Activated CD4-positive, alpha-beta T cell treated with anti-CD3 and anti-CD28 coated beads for 36 hours (primary cell): Measurements from ENCODE around the gene DYDC2. TPM values are rescaled to one million over a fixed set of nuclear protein-coding genes. Genes with fewer than 3 reads are reported as not detected.

Source experiments
- ATAC-seq: fragments of 200-7000 bp; cut with Tn5 transposase; one replicate; pipeline ENCODE4 v1.10.0; 2021; ENCODE audit warnings: mild to moderate bottlenecking, moderate library complexity
- CTCF ChIA-PET: fragments of 350-600 bp; sonication (Branson Sonifier 250); formaldehyde crosslinking; loops from one replicate; lab custom pipeline; 2021; ENCODE audit warnings: antibody characterized with exemption; lab: Charles Lee
- POLR2A ChIA-PET: fragments of 350-600 bp; sonication (Branson Sonifier 250); formaldehyde crosslinking; loops from one replicate; lab custom pipeline; 2021; ENCODE audit warnings: antibody characterized with exemption, inconsistent platforms; lab: Charles Lee
- DNase-seq: peaks from one replicate; pipeline ENCODE4 v3.0.0-alpha.2; 2020
- H3K27ac Mint-ChIP-seq: one replicate; pipeline ENCODE4 v1.8.0; 2021; ENCODE audit warnings: mixed read lengths
- H3K27me3 Mint-ChIP-seq: one replicate; pipeline ENCODE4 v1.8.0; 2021; ENCODE audit warnings: mixed read lengths
- H3K36me3 Mint-ChIP-seq: one replicate; pipeline ENCODE4 v1.8.0; 2021; ENCODE audit warnings: low read depth, mixed read lengths
- H3K4me1 Mint-ChIP-seq: one replicate; pipeline ENCODE4 v1.8.0; 2021; ENCODE audit warnings: mixed read lengths
- H3K4me3 Mint-ChIP-seq: one replicate; pipeline ENCODE4 v1.8.0; 2021; ENCODE audit warnings: mild to moderate bottlenecking, moderate library complexity, mixed read lengths
- H3K9me3 Mint-ChIP-seq: one replicate; pipeline ENCODE4 v1.8.0; 2021; ENCODE audit warnings: low read depth, mixed read lengths
- intact Hi-C, 2 experiments: fragments of 100-400 bp; cut with DNase I in 1 of 2; cut with micrococcal nuclease in 1 of 2; formaldehyde crosslinking; loops; one replicate each; pipeline versions ENCODE4 v1.14.2 to v1.15.1; 2022 to 2024; cut with DNase I, micrococcal nuclease
- total RNA-seq, 2 experiments: library from RNA; stranded (reverse); gene quantifications; one replicate each; pipeline ENCODE4 v1.2.3, GENCODE V29; 2021

DYDC2 gene, protein sequence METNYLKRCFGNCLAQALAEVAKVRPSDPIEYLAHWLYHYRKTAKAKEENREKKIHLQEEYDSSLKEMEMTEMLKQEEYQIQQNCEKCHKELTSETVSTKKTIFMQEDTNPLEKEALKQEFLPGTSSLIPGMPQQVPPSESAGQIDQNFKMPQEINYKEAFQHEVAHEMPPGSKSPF
- under 1 TPM; 0.37 to 0.79 TPM for total RNA-seq

- Mint-ChIP-seq H3K9me3 (no peaks in the 10 kb centered on the region), H3K36me3 (no peaks in the 10 kb centered on the region), H3K27ac (no peak within 1 kb of the TSS), H3K4me3 (peak within 1 kb of the TSS; percentile 66), H3K4me1 (peaks cover 7% of the 10 kb centered on the region), H3K27me3 (peaks cover 20% of the 10 kb centered on the region)
- POLR2A ChIA-PET = no interaction called here
- ATAC-seq (peak; percentile 99), DNase-seq (peak; percentile 84)
- CTCF ChIA-PET = interaction anchor here (1.1 to 1.2 kb wide), 2 partner anchors 21 to 29 kb away, joined by 3 to 6 read pairs; no protein-coding TSS in a partner anchor
- intact Hi-C loops = no loop called here
Measured at GRCh38 chr10:80356563-80356988, at the start of gene DYDC2, which contains the start of gene DYDC1. DYDC2 (plus strand) TSS chr10:80356781; CDS start chr10:80362444, 5,663 bp downstream. DYDC1 (minus strand) TSS chr10:80356755; CDS start chr10:80352601, 4,154 bp downstream.

- ChIA-PET POLR2A (no interaction called here), CTCF (no interaction called here)
- Mint-ChIP-seq H3K4me3 (no peak overlapping the region), H3K27me3 (no peaks in the 10 kb centered on the region), H3K27ac (no peak overlapping the region), H3K9me3 (no peaks in the 10 kb centered on the region), H3K4me1 (no peaks in the 10 kb centered on the region), H3K36me3 (no peaks in the 10 kb centered on the region)
- DNase-seq = no peak
- intact Hi-C loops = no loop called here
- ATAC-seq = no peak
Measured at GRCh38 chr10:80313523-80313922, 43.1 kb upstream of the DYDC2 start.

GRCh38 chr10:80315391-80315790 is 41.2 kb upstream of the DYDC2 start:
- no peaks in the 10 kb centered on the region for H3K9me3 Mint-ChIP-seq
- DNase-seq = no peak
- H3K36me3 Mint-ChIP-seq = no peaks in the 10 kb centered on the region
- ATAC-seq = no peak
- ChIA-PET POLR2A (no interaction called here), CTCF (interaction anchor here (1.3 kb wide), 1 partner anchor 129 kb away, joined by 3 read pairs; no protein-coding TSS in a partner anchor)
- no peaks in the 10 kb centered on the region for H3K4me1 Mint-ChIP-seq
- H3K27me3 Mint-ChIP-seq = no peaks in the 10 kb centered on the region
- intact Hi-C loops = no loop called here
- no peak overlapping the region for H3K4me3 Mint-ChIP-seq
- H3K27ac Mint-ChIP-seq = no peak overlapping the region

DNA sequence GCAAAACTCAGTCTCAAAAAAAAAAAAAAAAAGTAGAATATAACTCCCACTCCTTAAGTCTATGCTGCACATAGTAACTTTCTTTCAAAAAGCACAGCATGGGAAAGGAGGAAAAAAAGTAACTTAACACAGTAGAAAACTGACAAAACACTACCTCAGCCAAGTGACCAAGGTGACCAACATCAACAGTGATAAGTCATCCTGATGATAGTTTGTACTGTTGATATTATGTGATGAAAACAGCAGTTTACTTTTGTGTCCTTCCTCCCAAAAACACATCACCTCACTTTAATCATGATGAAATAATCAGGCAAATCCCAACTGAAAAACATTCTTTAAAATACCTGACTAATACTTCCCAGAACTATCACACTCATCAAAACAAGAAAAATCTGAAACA is 37.8 kb upstream of the DYDC2 start:
- Mint-ChIP-seq H3K27me3 (no peaks in the 10 kb centered on the region), H3K9me3 (no peaks in the 10 kb centered on the region), H3K27ac (no peak overlapping the region), H3K36me3 (no peaks in the 10 kb centered on the region), H3K4me3 (no peak overlapping the region), H3K4me1 (no peaks in the 10 kb centered on the region)
- DNase-seq (no peak), ATAC-seq (no peak)
- ChIA-PET POLR2A (no interaction called here), CTCF (interaction anchor here (0.7 kb wide), 1 partner anchor 255 kb away, joined by 3 read pairs; no protein-coding TSS in a partner anchor)
- intact Hi-C loops = no loop called here

GRCh38 chr10:80319318-80319717 is 37.3 kb upstream of the DYDC2 start:
- intact Hi-C loops = no loop called here
- Mint-ChIP-seq H3K4me3 (no peak overlapping the region), H3K9me3 (no peaks in the 10 kb centered on the region), H3K27ac (no peak overlapping the region), H3K27me3 (no peaks in the 10 kb centered on the region), H3K36me3 (no peaks in the 10 kb centered on the region), H3K4me1 (no peaks in the 10 kb centered on the region)
- ChIA-PET POLR2A (no interaction called here), CTCF (no interaction called here)
- ATAC-seq = no peak
- no peak for DNase-seq

GRCh38 chr10:80319725-80320290 is 36.8 kb upstream of the DYDC2 start:
- CTCF ChIA-PET = interaction anchor here (0.6 kb wide), 1 partner anchor 24 kb away, joined by 4 read pairs; no protein-coding TSS in a partner anchor
- no peak for ATAC-seq
- no peaks in the 10 kb centered on the region for H3K27me3 Mint-ChIP-seq

DNA sequence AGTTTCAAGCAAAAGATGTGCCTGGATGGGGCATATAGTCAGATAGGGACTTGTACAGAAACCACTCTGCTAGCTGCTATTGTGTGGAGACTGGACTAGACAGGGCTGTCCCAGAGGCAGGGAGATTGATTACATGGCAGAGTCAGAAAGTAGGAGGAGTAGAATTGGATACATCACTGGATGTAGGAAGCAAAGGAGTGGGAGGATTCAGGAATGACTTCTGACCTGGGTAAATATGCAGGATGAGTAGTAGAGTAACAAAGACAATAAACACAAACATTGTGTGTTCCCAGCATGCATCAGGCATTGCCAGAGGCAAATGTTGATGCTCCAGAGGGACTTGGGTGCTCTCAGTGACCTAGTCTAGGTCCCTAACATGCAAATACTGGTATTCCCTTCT is 36.2 kb upstream of the DYDC2 start:
- Mint-ChIP-seq H3K27me3 (no peaks in the 10 kb centered on the region), H3K4me3 (no peak overlapping the region), H3K9me3 (no peaks in the 10 kb centered on the region), H3K36me3 (no peaks in the 10 kb centered on the region), H3K27ac (no peak overlapping the region), H3K4me1 (no peaks in the 10 kb centered on the region)
- intact Hi-C loops = no loop called here
- CTCF ChIA-PET = interaction anchor here (0.6 kb wide), 2 partner anchors 25 to 342 kb away, joined by 3 to 4 read pairs; no protein-coding TSS in a partner anchor
- POLR2A ChIA-PET = no interaction called here
- DNase-seq (no peak), ATAC-seq (no peak)

More at GRCh38 chr10:80319725-80320290, 36.8 kb upstream of the DYDC2 start:
- intact Hi-C loops = no loop called here
- no peaks in the 10 kb centered on the region for H3K4me1 Mint-ChIP-seq
- H3K9me3 Mint-ChIP-seq = no peaks in the 10 kb centered on the region
- H3K27ac Mint-ChIP-seq = no peak overlapping the region
- DNase-seq = no peak
- POLR2A ChIA-PET = no interaction called here
- H3K36me3 Mint-ChIP-seq = no peaks in the 10 kb centered on the region
- H3K4me3 Mint-ChIP-seq = no peak overlapping the region

DNA sequence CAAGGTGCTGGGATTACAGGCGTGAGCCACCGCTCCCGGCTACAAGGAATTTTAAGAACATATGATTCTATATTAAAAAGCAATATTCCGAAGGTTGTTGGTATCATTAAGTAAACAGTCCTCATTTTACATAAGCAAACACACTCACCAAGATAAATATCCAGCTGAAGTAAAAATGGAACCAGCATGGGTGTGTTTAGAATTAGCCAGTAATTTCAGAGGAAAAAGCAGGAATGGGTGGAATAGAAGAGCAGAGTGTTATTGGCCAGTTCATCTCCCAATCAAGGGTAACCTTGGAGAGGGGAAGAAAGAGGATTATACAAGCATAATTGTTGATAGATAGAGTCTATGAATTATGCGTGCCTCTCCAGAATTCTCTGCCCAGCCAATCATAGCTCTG is 35.4 kb upstream of the DYDC2 start:
- H3K27ac Mint-ChIP-seq = no peak overlapping the region
- H3K27me3 Mint-ChIP-seq = no peaks in the 10 kb centered on the region
- no peaks in the 10 kb centered on the region for H3K9me3 Mint-ChIP-seq
- DNase-seq = no peak
- intact Hi-C loops = no loop called here
- ChIA-PET CTCF (interaction anchor here (0.7 kb wide), 1 partner anchor 19 kb away, joined by 3 read pairs; no protein-coding TSS in a partner anchor), POLR2A (no interaction called here)
- no peak overlapping the region for H3K4me3 Mint-ChIP-seq
- no peaks in the 10 kb centered on the region for H3K4me1 Mint-ChIP-seq
- H3K36me3 Mint-ChIP-seq = no peaks in the 10 kb centered on the region
- no peak for ATAC-seq

GRCh38 chr10:80322158-80322557 is 34.4 kb upstream of the DYDC2 start:
- ChIA-PET POLR2A (no interaction called here), CTCF (interaction anchor here (0.7 to 1.3 kb wide), 2 partner anchors 15 to 20 kb away, joined by 3 read pairs; no protein-coding TSS in a partner anchor)
- no peaks in the 10 kb centered on the region for H3K36me3 Mint-ChIP-seq
- DNase-seq (no peak), ATAC-seq (no peak)
- intact Hi-C loops = no loop called here
- no peak overlapping the region for H3K27ac Mint-ChIP-seq
- H3K9me3 Mint-ChIP-seq = no peaks in the 10 kb centered on the region
- H3K4me3 Mint-ChIP-seq = no peak overlapping the region
- H3K4me1 Mint-ChIP-seq = no peaks in the 10 kb centered on the region
- peaks cover 3% of the 10 kb centered on the region for H3K27me3 Mint-ChIP-seq

DNA sequence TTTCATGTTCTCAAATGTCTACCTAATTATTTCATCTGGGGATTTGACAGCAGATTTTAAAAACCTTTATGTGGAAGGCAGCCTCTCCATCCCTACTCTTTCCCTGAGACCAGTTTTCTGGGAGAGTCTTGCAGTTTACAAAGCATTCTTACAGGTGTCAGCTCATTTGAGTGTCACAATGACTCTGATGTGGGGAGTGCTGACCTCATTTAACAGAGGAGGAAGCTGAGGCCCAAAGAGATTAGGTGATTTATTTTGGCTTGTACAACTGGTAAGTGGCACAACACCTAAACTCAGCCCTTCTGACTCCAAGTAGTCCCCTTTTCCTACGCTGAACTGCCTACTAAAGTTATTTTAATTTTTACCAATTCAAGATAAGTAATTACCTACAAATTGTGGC is 33.9 kb upstream of the DYDC2 start:
- H3K4me1 Mint-ChIP-seq = no peaks in the 10 kb centered on the region
- H3K36me3 Mint-ChIP-seq = no peaks in the 10 kb centered on the region
- intact Hi-C loops = no loop called here
- no peaks in the 10 kb centered on the region for H3K9me3 Mint-ChIP-seq
- ChIA-PET POLR2A (no interaction called here), CTCF (interaction anchor here (1.3 kb wide), 1 partner anchor 14 kb away, joined by 3 read pairs; no protein-coding TSS in a partner anchor)
- ATAC-seq (no peak), DNase-seq (no peak)
- peaks cover 3% of the 10 kb centered on the region for H3K27me3 Mint-ChIP-seq
- H3K27ac Mint-ChIP-seq = no peak overlapping the region
- no peak overlapping the region for H3K4me3 Mint-ChIP-seq

GRCh38 chr10:80323311-80323710 is 33.3 kb upstream of the DYDC2 start:
- H3K27ac Mint-ChIP-seq = no peak overlapping the region
- ChIA-PET POLR2A (no interaction called here), CTCF (interaction anchor here (1.3 kb wide), 1 partner anchor 14 kb away, joined by 3 read pairs; no protein-coding TSS in a partner anchor)
- H3K36me3 Mint-ChIP-seq = no peaks in the 10 kb centered on the region
- H3K4me1 Mint-ChIP-seq = no peaks in the 10 kb centered on the region
- no peak for ATAC-seq
- intact Hi-C loops = no loop called here
- DNase-seq = no peak
- H3K27me3 Mint-ChIP-seq = peaks cover 3% of the 10 kb centered on the region
- no peak overlapping the region for H3K4me3 Mint-ChIP-seq
- no peaks in the 10 kb centered on the region for H3K9me3 Mint-ChIP-seq

DNA sequence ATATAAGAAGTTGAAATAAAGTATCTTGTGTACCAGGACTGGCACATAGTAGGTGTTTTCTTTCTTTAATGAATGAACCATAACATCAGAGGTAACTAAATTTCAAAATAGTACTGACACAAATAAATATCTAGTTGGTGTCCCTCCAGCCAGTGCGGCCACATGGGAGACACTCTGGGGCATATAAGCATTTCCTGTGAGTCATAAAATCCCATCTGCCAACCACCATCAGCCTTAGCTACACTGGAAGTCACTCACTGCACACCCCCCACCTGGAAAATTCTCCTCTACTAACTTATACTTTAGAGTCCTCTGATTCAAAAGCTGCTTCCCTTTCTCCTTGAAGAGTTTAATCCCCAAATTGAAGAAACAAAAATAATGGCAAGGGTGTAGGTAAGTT is 32.5 kb upstream of the DYDC2 start:
- ChIA-PET POLR2A (no interaction called here), CTCF (interaction anchor here (1.3 kb wide), 1 partner anchor 19 kb away, joined by 3 read pairs; no protein-coding TSS in a partner anchor)
- H3K27me3 Mint-ChIP-seq = peaks cover 3% of the 10 kb centered on the region
- ATAC-seq = no peak
- H3K4me3 Mint-ChIP-seq = no peak overlapping the region
- intact Hi-C loops = no loop called here
- H3K27ac Mint-ChIP-seq = no peak overlapping the region
- DNase-seq = no peak
- H3K9me3 Mint-ChIP-seq = no peaks in the 10 kb centered on the region
- H3K36me3 Mint-ChIP-seq = no peaks in the 10 kb centered on the region
- no peaks in the 10 kb centered on the region for H3K4me1 Mint-ChIP-seq
